Measurements from ENCODE around the gene UQCC5. TPM values are rescaled to one million over a fixed set of nuclear protein-coding genes. Genes with fewer than 3 reads are reported as not detected.

The UQCC5 gene
- total and polyA plus RNA-seq, 10 donors = 2.7 to 41.5 (median 12.0) TPM

GRCh38 chr3:52532838-52533622 lies 3.4 kb upstream of the UQCC5 start:
- intact Hi-C loops (cut with DNase I; ENCODE audit: low total_unique reads) = no loop called here
- no peaks in the 10 kb centered on the region for H3K9me3 ChIP-seq
- peaks cover 0 to 27% (median 5%) of the 10 kb centered on the region in 7 donors for H3K27me3 ChIP-seq (replicated peaks in 1 of 7)
- H3K4me1 ChIP-seq = peaks cover 22 to 81% (median 50%) of the 10 kb centered on the region in 6 donors
- peaks cover 0 to 10% (median 0%) of the 10 kb centered on the region in 6 donors for H3K36me3 ChIP-seq
- peak; percentile 84 for DNase-seq
- H3K27ac ChIP-seq = peak overlapping the region in 4 of 8 donors; percentile 30 to 83 (median 46)
- peak overlapping the region; percentile 23 to 90 (median 54) for H3K4me3 ChIP-seq
- no peak for TF ChIP-seq POLR2AphosphoS5 (IDR thresholded peaks at IDR 0.05)
- TF ChIP-seq, protein P1, sequence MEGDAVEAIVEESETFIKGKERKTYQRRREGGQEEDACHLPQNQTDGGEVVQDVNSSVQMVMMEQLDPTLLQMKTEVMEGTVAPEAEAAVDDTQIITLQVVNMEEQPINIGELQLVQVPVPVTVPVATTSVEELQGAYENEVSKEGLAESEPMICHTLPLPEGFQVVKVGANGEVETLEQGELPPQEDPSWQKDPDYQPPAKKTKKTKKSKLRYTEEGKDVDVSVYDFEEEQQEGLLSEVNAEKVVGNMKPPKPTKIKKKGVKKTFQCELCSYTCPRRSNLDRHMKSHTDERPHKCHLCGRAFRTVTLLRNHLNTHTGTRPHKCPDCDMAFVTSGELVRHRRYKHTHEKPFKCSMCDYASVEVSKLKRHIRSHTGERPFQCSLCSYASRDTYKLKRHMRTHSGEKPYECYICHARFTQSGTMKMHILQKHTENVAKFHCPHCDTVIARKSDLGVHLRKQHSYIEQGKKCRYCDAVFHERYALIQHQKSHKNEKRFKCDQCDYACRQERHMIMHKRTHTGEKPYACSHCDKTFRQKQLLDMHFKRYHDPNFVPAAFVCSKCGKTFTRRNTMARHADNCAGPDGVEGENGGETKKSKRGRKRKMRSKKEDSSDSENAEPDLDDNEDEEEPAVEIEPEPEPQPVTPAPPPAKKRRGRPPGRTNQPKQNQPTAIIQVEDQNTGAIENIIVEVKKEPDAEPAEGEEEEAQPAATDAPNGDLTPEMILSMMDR (IDR thresholded peaks at IDR 0.05 in 8 of 11, conservative IDR thresholded peaks at IDR 0.05 in 3 of 11) = no peak
- no peak for TF ChIP-seq POLR2A (IDR thresholded peaks at IDR 0.05)
- 2 to 8% (median 4%) methylated on average over 15 to 78 of the region's 78 CpGs; no CpG with 5 or more reads in 1 of the 5 donors for WGBS, 5 donors

GRCh38 chr3:52533623-52534280 lies 2.7 kb upstream of the UQCC5 start, which contains the start of gene NT5DC2:
Gene NT5DC2, minus strand, starts transcription at chr3:52533857. Its CDS starts 120 bp downstream, at chr3:52533737.
- no peaks in the 10 kb centered on the region for H3K9me3 ChIP-seq
- H3K4me3 ChIP-seq = peak within 1 kb of the TSS; percentile 35 to 90 (median 54)
- DNase-seq = peak; percentile 86
- peaks cover 0 to 3% (median 0%) of the 10 kb centered on the region in 6 donors for H3K36me3 ChIP-seq
- H3K27me3 ChIP-seq (replicated peaks in 1 of 7) = peaks cover 0 to 27% (median 5%) of the 10 kb centered on the region in 7 donors
- intact Hi-C loops (cut with DNase I; ENCODE audit: low total_unique reads) = no loop called here
- peak within 1 kb of the TSS in 6 of 8 donors; percentile 33 to 83 (median 64) for H3K27ac ChIP-seq
- WGBS, 5 donors = 3 to 17% (median 5%) methylated on average over 8 to 91 of the region's 91 CpGs; no CpG with 5 or more reads in 1 of the 5 donors
- TF ChIP-seq, protein P1 (IDR thresholded peaks at IDR 0.05 in 8 of 11, conservative IDR thresholded peaks at IDR 0.05 in 3 of 11) = no peak
- TF ChIP-seq POLR2A (IDR thresholded peaks at IDR 0.05) = no peak
- TF ChIP-seq POLR2AphosphoS5 (IDR thresholded peaks at IDR 0.05) = peak; percentile 20 to 29 (median 25)
- peaks cover 27 to 88% (median 57%) of the 10 kb centered on the region in 6 donors for H3K4me1 ChIP-seq

DNA sequence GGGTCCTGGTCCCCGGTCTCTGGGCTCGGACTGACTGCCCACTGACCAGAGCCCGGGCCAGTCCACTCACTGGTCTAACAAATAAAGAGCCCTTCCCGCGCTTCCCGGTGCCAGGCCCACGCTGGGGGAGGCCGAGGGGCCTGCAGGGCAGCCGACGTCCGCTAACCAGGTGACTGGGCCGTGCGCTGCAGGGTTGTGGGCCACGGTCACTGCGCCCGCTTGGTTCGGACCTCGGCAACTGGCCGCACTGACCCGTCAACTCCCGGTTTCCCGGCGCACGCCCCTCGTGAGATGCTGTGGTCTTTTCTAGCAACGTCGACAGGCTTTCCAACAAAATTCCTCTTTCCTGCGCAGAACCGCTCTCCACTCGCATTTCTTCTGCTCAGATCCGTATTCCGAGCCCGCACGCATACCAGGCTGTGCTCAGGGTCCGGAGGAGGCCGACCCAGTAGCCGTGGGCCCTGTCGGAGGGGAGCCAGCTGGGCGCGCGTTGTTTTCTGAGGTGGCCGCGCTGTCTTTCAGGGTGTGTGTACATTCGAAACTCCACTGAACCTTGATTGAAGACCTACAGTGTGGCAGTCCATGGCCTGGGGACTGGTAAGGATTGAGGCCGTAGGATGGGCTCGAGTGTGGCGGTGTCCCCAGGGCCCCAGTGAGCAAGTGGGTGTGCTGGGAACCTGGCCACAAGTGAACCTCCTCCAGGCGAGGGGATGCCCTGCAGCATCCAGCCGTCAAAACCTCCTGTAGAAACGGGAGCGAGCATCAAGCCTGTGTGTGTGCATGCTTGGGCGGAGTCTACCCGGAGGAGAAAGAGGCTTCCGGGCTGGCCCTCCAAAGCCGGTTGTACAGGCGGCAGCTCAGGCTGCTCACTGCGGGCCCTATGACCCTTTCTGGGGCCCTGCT lies 1.9 kb upstream of the UQCC5 start:
- Histone ChIP-seq H3K4me1 (peaks cover 30 to 91% (median 64%) of the 10 kb centered on the region in 6 donors), H3K27me3 (replicated peaks in 1 of 7) (peaks cover 0 to 27% (median 5%) of the 10 kb centered on the region in 7 donors), H3K9me3 (no peaks in the 10 kb centered on the region), H3K4me3 (peak overlapping the region; percentile 23 to 90 (median 42)), H3K27ac (peak overlapping the region in 6 of 8 donors; percentile 33 to 83 (median 64)), H3K36me3 (peaks cover 0 to 3% (median 0%) of the 10 kb centered on the region in 6 donors)
- peak; percentile 77 for DNase-seq
- 75 to 79% (median 77%) methylated on average over 50 to 57 of the region's 57 CpGs for WGBS, 5 donors
- intact Hi-C loops (cut with DNase I; ENCODE audit: low total_unique reads) = no loop called here
- TF ChIP-seq POLR2AphosphoS5 (IDR thresholded peaks at IDR 0.05) (no peak), POLR2A (IDR thresholded peaks at IDR 0.05) (no peak)
- TF ChIP-seq, protein P1 (IDR thresholded peaks at IDR 0.05 in 8 of 11, conservative IDR thresholded peaks at IDR 0.05 in 3 of 11) = no peak

All from spleen (tissue), 11 donors.